Activated CD8-positive, alpha-beta T cell treated with anti-CD3 and anti-CD28 coated beads for 36 hours (primary cell): ENCODE measurements around the gene MACROH2A1. TPM values are rescaled to one million over a fixed set of nuclear protein-coding genes. Genes with fewer than 3 reads are reported as not detected.

Experiments used
- ATAC-seq: fragments of 200-7000 bp; cut with Tn5 transposase; one replicate; pipeline ENCODE4 v1.10.0; 2021; ENCODE audit warnings: mild to moderate bottlenecking, moderate library complexity
- CTCF ChIA-PET: fragments of 350-600 bp; sonication (Branson Sonifier 250); formaldehyde crosslinking; loops from one replicate; lab custom pipeline; 2021; ENCODE audit warnings: antibody characterized with exemption; lab: Charles Lee
- POLR2A ChIA-PET: fragments of 350-600 bp; sonication (Branson Sonifier 250); formaldehyde crosslinking; loops from one replicate; lab custom pipeline; 2021; ENCODE audit warnings: antibody characterized with exemption; lab: Charles Lee
- DNase-seq: peaks from one replicate; pipeline ENCODE4 v3.0.0-alpha.2; 2020
- H3K27ac Mint-ChIP-seq: one replicate; pipeline ENCODE4 v1.8.0; 2021; ENCODE audit warnings: mild to moderate bottlenecking, mixed read lengths
- H3K27me3 Mint-ChIP-seq: one replicate; pipeline ENCODE4 v1.8.0; 2021; ENCODE audit warnings: mixed read lengths
- H3K36me3 Mint-ChIP-seq: one replicate; pipeline ENCODE4 v1.8.0; 2021; ENCODE audit warnings: low read depth, mixed read lengths
- H3K4me1 Mint-ChIP-seq: one replicate; pipeline ENCODE4 v1.8.0; 2021; ENCODE audit warnings: low read depth, mixed read lengths
- H3K4me3 Mint-ChIP-seq: one replicate; pipeline ENCODE4 v1.8.0; 2021; ENCODE audit warnings: mild to moderate bottlenecking, moderate library complexity, mixed read lengths
- H3K9me3 Mint-ChIP-seq: one replicate; pipeline ENCODE4 v1.8.0; 2021; ENCODE audit warnings: mixed read lengths
- CTCF ChIP-seq: fragments of 200-600 bp; IDR thresholded peaks from one replicate; pipeline ENCODE4 v1.8.0; 2022; ENCODE audit warnings: antibody characterized with exemption, mild to moderate bottlenecking
- intact Hi-C: fragments of 100-400 bp; cut with micrococcal nuclease; formaldehyde crosslinking; loops from one replicate; pipeline ENCODE4 v1.10.0; 2022
- total RNA-seq, 2 experiments: library from RNA; stranded (reverse); gene quantifications; one replicate each; pipeline ENCODE4 v1.2.3, GENCODE V29; 2021

Gene MACROH2A1
- total RNA-seq, 2 experiments from 2014 or later, result 170 to 179 TPM

- H3K4me1 Mint-ChIP-seq, result peaks cover 9% of the 10 kb centered on the region
- H3K27me3 Mint-ChIP-seq, result no peaks in the 10 kb centered on the region
- ATAC-seq (peak; percentile 32), DNase-seq (no peak)
- H3K4me3 Mint-ChIP-seq, result no peak overlapping the region
- peak; percentile 58 for TF ChIP-seq CTCF
- H3K36me3 Mint-ChIP-seq, result peaks cover 17% of the 10 kb centered on the region
- CTCF ChIA-PET, result interaction anchor here (1.0 to 1.8 kb wide), 4 partner anchors 8 to 141 kb away, joined by 3 to 5 read pairs (median 4); no protein-coding TSS in a partner anchor
- H3K27ac Mint-ChIP-seq, result no peak overlapping the region
- H3K9me3 Mint-ChIP-seq, result no peaks in the 10 kb centered on the region
- intact Hi-C loops, result no loop called here
- POLR2A ChIA-PET, result interaction anchor here (0.9 kb wide), 1 partner anchor 11 kb away, joined by 3 read pairs; no protein-coding TSS in a partner anchor
These were observed 66.4 kb downstream of the MACROH2A1 start for GRCh38 chr5:135332519-135333150.

GRCh38 chr5:135331612-135332011, 67.4 kb downstream of the MACROH2A1 start:
- intact Hi-C loops, result no loop called here
- Mint-ChIP-seq H3K9me3 (no peaks in the 10 kb centered on the region), H3K27me3 (no peaks in the 10 kb centered on the region), H3K4me3 (no peak overlapping the region), H3K27ac (no peak overlapping the region), H3K36me3 (peaks cover 17% of the 10 kb centered on the region), H3K4me1 (peaks cover 9% of the 10 kb centered on the region)
- ChIA-PET CTCF (interaction anchor here (1.4 to 1.8 kb wide), 3 partner anchors 9 to 24 kb away, joined by 4 to 5 read pairs (median 5); no protein-coding TSS in a partner anchor), POLR2A (no interaction called here)
- ATAC-seq, result no peak
- no peak for TF ChIP-seq CTCF
- no peak for DNase-seq

GRCh38 chr5:135330798-135331096, 68.3 kb downstream of the MACROH2A1 start:
- Mint-ChIP-seq H3K36me3 (peaks cover 15% of the 10 kb centered on the region), H3K27ac (no peak overlapping the region), H3K9me3 (no peaks in the 10 kb centered on the region), H3K4me1 (peaks cover 9% of the 10 kb centered on the region), H3K4me3 (no peak overlapping the region), H3K27me3 (no peaks in the 10 kb centered on the region)
- intact Hi-C loops, result no loop called here
- DNase-seq (no peak), ATAC-seq (no peak)
- CTCF ChIA-PET, result no interaction called here
- TF ChIP-seq CTCF, result no peak
- POLR2A ChIA-PET, result interaction anchor here (0.6 kb wide), 1 partner anchor 10 kb away, joined by 3 read pairs; no protein-coding TSS in a partner anchor

GRCh38 chr5:135329913-135330797, 68.9 kb downstream of the MACROH2A1 start:
- intact Hi-C loops, result no loop called here
- ChIA-PET POLR2A (interaction anchor here (0.6 kb wide), 1 partner anchor 11 kb away, joined by 3 read pairs; no protein-coding TSS in a partner anchor), CTCF (no interaction called here)
- peaks cover 11% of the 10 kb centered on the region for H3K4me1 Mint-ChIP-seq
- H3K27me3 Mint-ChIP-seq, result no peaks in the 10 kb centered on the region
- no peak overlapping the region for H3K27ac Mint-ChIP-seq
- no peak overlapping the region for H3K4me3 Mint-ChIP-seq
- DNase-seq (no peak), ATAC-seq (no peak)
- TF ChIP-seq CTCF, result no peak
- peaks cover 13% of the 10 kb centered on the region for H3K36me3 Mint-ChIP-seq
- H3K9me3 Mint-ChIP-seq, result no peaks in the 10 kb centered on the region
